MM.1S (cell line): Measurements from ENCODE around the gene DAB2IP.

Experiments used
- DNase-seq: peaks from one replicate; pipeline ENCODE4 v3.0.0-alpha.2; 2015
- H2AFZ ChIP-seq: fragments of 300-600 bp; sonication (generic); 2 replicates; pipeline ENCODE4 v1.6.0; 2016; ENCODE audit warnings: antibody characterized with exemption, low read length
- H3F3A ChIP-seq: fragments of 300-600 bp; sonication (generic); 2 replicates; pipeline ENCODE4 v1.6.1; 2016; ENCODE audit warnings: mild to moderate bottlenecking, antibody characterized with exemption, low read length, moderate library complexity, mixed read lengths; ENCODE audit not compliant: insufficient read depth
- H3K27ac ChIP-seq: fragments of 300-600 bp; sonication (generic); 2 replicates; pipeline ENCODE4 v1.5.1; 2016; ENCODE audit warnings: mild to moderate bottlenecking, low read length
- H3K27me3 ChIP-seq: fragments of 300-600 bp; sonication (generic); replicated peaks from 2 replicates; pipeline ENCODE4 v1.6.0; 2016; ENCODE audit warnings: low read length; ENCODE audit not compliant: insufficient read depth
- H3K36me3 ChIP-seq: fragments of 300-600 bp; sonication (generic); replicated peaks from 2 replicates; pipeline ENCODE4 v1.6.1; 2016; ENCODE audit warnings: mild to moderate bottlenecking, low read length, mixed read lengths; ENCODE audit not compliant: insufficient read depth
- H3K4me1 ChIP-seq: fragments of 300-600 bp; sonication (generic); 2 replicates; pipeline ENCODE4 v1.6.1; 2016; ENCODE audit warnings: low read length, mixed read lengths
- H3K4me2 ChIP-seq: fragments of 300-600 bp; sonication (generic); 2 replicates; pipeline ENCODE4 v1.6.0; 2016; ENCODE audit warnings: low read depth, low read length
- H3K4me3 ChIP-seq: fragments of 300-600 bp; sonication (generic); 2 replicates; pipeline ENCODE4 v1.5.1; 2016; ENCODE audit warnings: low read length, mixed read lengths
- H3K79me2 ChIP-seq: fragments of 300-600 bp; sonication (generic); 2 replicates; pipeline ENCODE4 v1.6.1; 2016; ENCODE audit warnings: mixed run types, low read length, mixed read lengths
- H3K9ac ChIP-seq: fragments of 300-600 bp; sonication (generic); 2 replicates; pipeline ENCODE4 v1.6.1; 2016; ENCODE audit warnings: low read length, mixed read lengths
- H3K9me2 ChIP-seq: fragments of 300-600 bp; sonication (generic); replicated peaks from 2 replicates; pipeline ENCODE4 v1.6.1; 2016; ENCODE audit warnings: mild to moderate bottlenecking, low read length, mixed read lengths; ENCODE audit not compliant: insufficient read depth
- H3K9me3 ChIP-seq: fragments of 300-600 bp; sonication (generic); replicated peaks from 2 replicates; pipeline ENCODE4 v1.6.1; 2016; ENCODE audit warnings: mild to moderate bottlenecking, low read length, mixed read lengths; ENCODE audit not compliant: insufficient read depth
- H4K20me1 ChIP-seq: fragments of 300-600 bp; sonication (generic); 2 replicates; pipeline ENCODE4 v1.6.1; 2016; ENCODE audit warnings: mild to moderate bottlenecking, low read length, moderate library complexity, mixed read lengths; ENCODE audit not compliant: insufficient read depth
- EZH2 ChIP-seq: fragments of 300-600 bp; sonication (generic); optimal IDR thresholded peaks from 2 replicates; pipeline ENCODE3; 2017; ENCODE audit warnings: low read depth, mild to moderate bottlenecking, antibody characterized with exemption, low read length, mixed read lengths
- EZH2phosphoT487 ChIP-seq: fragments of 300-600 bp; sonication (generic); IDR thresholded peaks from 2 replicates; pipeline ENCODE4 v1.6.1; 2018; ENCODE audit warnings: antibody characterized with exemption, low read length
- TF ChIP-seq, protein P1 (sequence below): fragments of 300-600 bp; sonication (generic); IDR thresholded peaks from 2 replicates; pipeline ENCODE4 v1.5.1; 2016; ENCODE audit warnings: antibody characterized with exemption, low read length, mixed read lengths

Gene DAB2IP

DNA sequence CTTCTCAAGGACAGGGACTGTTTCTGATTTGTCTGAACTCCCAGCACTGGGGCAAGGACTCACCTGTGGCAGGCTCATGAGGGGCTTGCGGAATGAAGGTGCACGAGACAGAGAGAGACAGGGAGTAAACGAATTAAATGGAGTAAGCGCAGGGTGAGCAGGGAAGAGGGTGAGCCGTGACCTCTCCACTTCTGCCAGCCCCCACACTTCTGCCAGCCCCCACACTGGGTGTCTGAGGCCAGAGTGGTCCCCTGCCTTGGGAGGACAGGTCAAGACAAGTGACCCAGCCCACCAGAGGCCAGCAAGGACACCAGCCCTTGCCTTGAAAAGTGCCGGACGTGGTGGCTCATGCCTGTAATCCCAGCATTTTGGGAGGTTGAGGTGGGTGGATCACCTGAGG is 37.2 kb downstream of the DAB2IP start:
- Histone ChIP-seq H3K9me3 (no peaks in the 10 kb centered on the region), H3K9me2 (no peaks in the 10 kb centered on the region), H3K4me3 (no peak overlapping the region), H3K4me1 (no peaks in the 10 kb centered on the region), H3K27ac (no peak overlapping the region), H3K36me3 (no peaks in the 10 kb centered on the region), H4K20me1 (no peaks in the 10 kb centered on the region), H3K27me3 (peaks cover 8% of the 10 kb centered on the region), H3K4me2 (no peak overlapping the region), H3K9ac (no peak overlapping the region), H3F3A (no peaks in the 10 kb centered on the region), H3K79me2 (no peaks in the 10 kb centered on the region), H2AFZ (no peak overlapping the region)
- TF ChIP-seq, protein P1, sequence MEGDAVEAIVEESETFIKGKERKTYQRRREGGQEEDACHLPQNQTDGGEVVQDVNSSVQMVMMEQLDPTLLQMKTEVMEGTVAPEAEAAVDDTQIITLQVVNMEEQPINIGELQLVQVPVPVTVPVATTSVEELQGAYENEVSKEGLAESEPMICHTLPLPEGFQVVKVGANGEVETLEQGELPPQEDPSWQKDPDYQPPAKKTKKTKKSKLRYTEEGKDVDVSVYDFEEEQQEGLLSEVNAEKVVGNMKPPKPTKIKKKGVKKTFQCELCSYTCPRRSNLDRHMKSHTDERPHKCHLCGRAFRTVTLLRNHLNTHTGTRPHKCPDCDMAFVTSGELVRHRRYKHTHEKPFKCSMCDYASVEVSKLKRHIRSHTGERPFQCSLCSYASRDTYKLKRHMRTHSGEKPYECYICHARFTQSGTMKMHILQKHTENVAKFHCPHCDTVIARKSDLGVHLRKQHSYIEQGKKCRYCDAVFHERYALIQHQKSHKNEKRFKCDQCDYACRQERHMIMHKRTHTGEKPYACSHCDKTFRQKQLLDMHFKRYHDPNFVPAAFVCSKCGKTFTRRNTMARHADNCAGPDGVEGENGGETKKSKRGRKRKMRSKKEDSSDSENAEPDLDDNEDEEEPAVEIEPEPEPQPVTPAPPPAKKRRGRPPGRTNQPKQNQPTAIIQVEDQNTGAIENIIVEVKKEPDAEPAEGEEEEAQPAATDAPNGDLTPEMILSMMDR: no peak
- TF ChIP-seq EZH2: no peak
- no peak for TF ChIP-seq EZH2phosphoT487
- no peak for DNase-seq

DNA sequence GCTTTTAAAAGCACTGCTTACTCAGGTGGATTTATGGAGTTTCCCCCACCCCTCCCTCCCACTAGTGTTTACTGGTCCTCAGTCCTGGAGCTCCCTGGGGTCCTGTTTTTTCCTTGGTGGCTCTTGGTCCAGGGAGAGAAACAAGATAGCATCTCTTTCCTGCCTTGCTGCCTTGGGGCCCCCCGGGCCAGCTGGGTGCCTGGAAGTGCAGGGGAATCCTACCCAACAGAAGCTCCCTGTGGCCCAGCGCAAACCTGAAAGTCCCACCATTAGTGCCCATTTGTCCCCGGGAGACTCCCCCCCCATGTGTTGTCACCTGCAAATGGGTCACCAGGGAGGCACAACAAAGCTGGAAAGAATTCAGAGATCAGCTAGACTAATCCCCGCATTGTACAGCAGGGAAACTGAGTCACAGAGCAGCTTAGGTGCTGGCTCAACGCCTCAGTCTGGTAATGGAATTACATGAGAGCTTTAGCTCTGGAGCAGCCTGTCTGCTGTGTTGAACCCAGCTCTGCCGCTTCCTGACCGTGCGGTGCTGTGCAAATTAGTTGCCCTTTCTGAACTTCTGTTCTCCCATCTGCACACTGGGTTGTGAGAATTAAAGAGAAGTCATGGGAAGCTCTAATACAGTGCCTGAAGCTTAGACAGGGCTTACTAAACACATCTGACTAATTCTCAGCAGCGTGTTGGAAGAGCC is 38.2 kb downstream of the DAB2IP start:
- no peak overlapping the region for H3K4me2 ChIP-seq
- H4K20me1 ChIP-seq: no peaks in the 10 kb centered on the region
- no peak overlapping the region for H3K4me3 ChIP-seq
- H3K36me3 ChIP-seq: no peaks in the 10 kb centered on the region
- H3K27me3 ChIP-seq: peaks cover 7% of the 10 kb centered on the region; the same call in 1 of the 2 replicates
- H3K27ac ChIP-seq: no peak overlapping the region
- no peak overlapping the region for H2AFZ ChIP-seq
- no peak overlapping the region for H3K9ac ChIP-seq
- H3K79me2 ChIP-seq: no peaks in the 10 kb centered on the region
- H3F3A ChIP-seq: no peaks in the 10 kb centered on the region
- TF ChIP-seq EZH2 (no peak), EZH2phosphoT487 (no peak)
- TF ChIP-seq, protein P1: no peak
- DNase-seq: no peak
- no peaks in the 10 kb centered on the region for H3K9me2 ChIP-seq
- no peaks in the 10 kb centered on the region for H3K4me1 ChIP-seq
- H3K9me3 ChIP-seq: no peaks in the 10 kb centered on the region

DNA sequence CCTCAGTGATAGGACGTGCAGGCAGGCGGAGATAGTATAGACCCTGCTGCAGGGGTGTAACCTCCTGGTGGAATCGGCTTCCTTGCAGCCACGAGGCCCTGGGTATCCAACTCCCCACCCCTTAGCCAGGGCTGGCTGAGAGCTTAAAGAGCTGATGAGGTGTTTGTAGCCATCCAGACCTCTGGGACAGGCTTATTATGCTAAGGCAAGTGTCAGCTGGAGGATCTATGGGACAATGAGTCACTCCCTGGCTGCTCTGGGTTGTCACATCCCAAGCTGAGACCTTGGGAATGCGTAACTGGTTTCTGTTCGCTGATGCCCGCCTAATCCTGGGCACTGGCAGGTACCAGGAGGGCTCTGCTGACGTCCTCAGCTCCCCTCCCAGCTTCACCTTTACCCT is 38.9 kb downstream of the DAB2IP start:
- DNase-seq: no peak
- H3K4me1 ChIP-seq: no peaks in the 10 kb centered on the region
- no peak overlapping the region for H3K4me2 ChIP-seq
- H3K9me3 ChIP-seq: no peaks in the 10 kb centered on the region
- H3F3A ChIP-seq: no peaks in the 10 kb centered on the region
- no peak overlapping the region for H3K27ac ChIP-seq
- H3K4me3 ChIP-seq: no peak overlapping the region
- no peaks in the 10 kb centered on the region for H4K20me1 ChIP-seq
- no peak overlapping the region for H2AFZ ChIP-seq
- H3K36me3 ChIP-seq: no peaks in the 10 kb centered on the region
- H3K9me2 ChIP-seq: no peaks in the 10 kb centered on the region
- TF ChIP-seq, protein P1: no peak
- no peak for TF ChIP-seq EZH2
- no peak for TF ChIP-seq EZH2phosphoT487
- H3K27me3 ChIP-seq: peaks cover 4% of the 10 kb centered on the region; the same call in 1 of the 2 replicates
- no peaks in the 10 kb centered on the region for H3K79me2 ChIP-seq
- H3K9ac ChIP-seq: no peak overlapping the region
